Fibroblast of villous mesenchyme (primary cell): Measurements from ENCODE around the gene POLDIP2. TPM values are rescaled to one million over a fixed set of nuclear protein-coding genes. Genes with fewer than 3 reads are reported as not detected.
A peak's percentile ranks its signal among the peaks of the same experiment; 100 is the strongest.

Experiments used
- DNase-seq: peaks from one replicate; pipeline ENCODE4 v3.0.0-alpha.2; 2010; ENCODE audit warnings: low read depth
- H3K4me3 ChIP-seq: 2 replicates; pipeline ENCODE4 v1.5.1; 2011; ENCODE audit warnings: low read depth, mild to moderate bottlenecking, low read length
- CTCF ChIP-seq: IDR thresholded peaks from 2 replicates; pipeline ENCODE4 v1.5.1; 2012; ENCODE audit warnings: low read depth, mild to moderate bottlenecking, low read length; ENCODE audit not compliant: insufficient read depth
- total RNA-seq: library from RNA; depleted of rRNA; stranded (reverse); fragments of >200 nt; gene quantifications from 2 replicates; pipeline ENCODE4 v1.2.3, GENCODE V29; 2012

Gene POLDIP2
- total RNA-seq, 1 donor = 85.5 TPM

GRCh38 chr17:28338056-28338768 is 19.1 kb downstream of the POLDIP2 start:
- H3K4me3 ChIP-seq = peak overlapping the region; percentile 25
- TF ChIP-seq CTCF = no peak
- DNase-seq = peak; percentile 86

GRCh38 chr17:28335959-28336871 is 21.1 kb downstream of the POLDIP2 start:
- DNase-seq = peak; percentile 94
- peak overlapping the region; percentile 99 for H3K4me3 ChIP-seq
- TF ChIP-seq CTCF = no peak

- DNase-seq = peak; percentile 100
- TF ChIP-seq CTCF = no peak
- peak within 1 kb of the TSS; percentile 99 for H3K4me3 ChIP-seq
These were observed 21.9 kb downstream of the POLDIP2 start, which contains the start of the genes IFT20 and TNFAIP1 for GRCh38 chr17:28335201-28335958. TSS of gene IFT20 (minus strand) at chr17:28335472. CDS start at chr17:28331985, 3,487 bp downstream. TSS of gene TNFAIP1 (plus strand) at chr17:28335761. CDS start at chr17:28339522, 3,761 bp downstream.

- peak overlapping the region; percentile 99 for H3K4me3 ChIP-seq
- no peak for TF ChIP-seq CTCF
- peak; percentile 85 for DNase-seq
These were observed 22.6 kb downstream of the POLDIP2 start for GRCh38 chr17:28334666-28335200.

GRCh38 chr17:28334171-28334570 is 23.2 kb downstream of the POLDIP2 start:
- peak overlapping the region; percentile 99 for H3K4me3 ChIP-seq
- DNase-seq = peak; percentile 47
- TF ChIP-seq CTCF = no peak

GRCh38 chr17:28333083-28333746 is 24.1 kb downstream of the POLDIP2 start:
- TF ChIP-seq CTCF = no peak
- DNase-seq = no peak
- H3K4me3 ChIP-seq = no peak overlapping the region
